Smooth muscle cell (in vitro differentiated cells): ENCODE results near the gene LDLRAD4. TPM values are rescaled to one million over a fixed set of nuclear protein-coding genes. Genes with fewer than 3 reads are reported as not detected.

ENCODE experiments used
- DNase-seq: peaks from one replicate; lab custom pipeline; 2025; ENCODE audit not compliant: unreplicated experiment; lab: John Stamatoyannopoulos, UW
- H2AFZ ChIP-seq: fragments of 200-600 bp; sonication (generic); 2 replicates; pipeline ENCODE4 v1.6.0; 2016; ENCODE audit warnings: antibody characterized with exemption, low read depth, mild to moderate bottlenecking
- H3F3A ChIP-seq: fragments of 200-600 bp; sonication (generic); 2 replicates; pipeline ENCODE4 v1.6.0; 2017; ENCODE audit warnings: antibody characterized with exemption, low read depth
- H3K27ac ChIP-seq: fragments of 200-600 bp; sonication (generic); 2 replicates; pipeline ENCODE4 v1.5.1; 2016; ENCODE audit warnings: low read depth, mild to moderate bottlenecking
- H3K27me3 ChIP-seq: fragments of 200-600 bp; sonication (generic); 2 replicates; pipeline ENCODE4 v1.6.1; 2016; ENCODE audit warnings: low read depth, mild to moderate bottlenecking
- H3K36me3 ChIP-seq: fragments of 200-600 bp; sonication (generic); 2 replicates; pipeline ENCODE4 v1.5.1; 2016; ENCODE audit warnings: low read depth
- H3K4me1 ChIP-seq: fragments of 200-600 bp; sonication (generic); 2 replicates; pipeline ENCODE4 v1.5.1; 2016; ENCODE audit warnings: low read depth
- H3K4me2 ChIP-seq: fragments of 200-600 bp; sonication (generic); 2 replicates; pipeline ENCODE4 v1.6.0; 2016; ENCODE audit warnings: mild to moderate bottlenecking
- H3K4me3 ChIP-seq: fragments of 200-600 bp; sonication (generic); 2 replicates; pipeline ENCODE4 v1.5.1; 2016; ENCODE audit warnings: mild to moderate bottlenecking
- H3K79me2 ChIP-seq: fragments of 200-600 bp; sonication (generic); 2 replicates; pipeline ENCODE4 v1.6.0; 2016; ENCODE audit warnings: low read depth, mild to moderate bottlenecking
- H3K9ac ChIP-seq: fragments of 200-600 bp; sonication (generic); 2 replicates; pipeline ENCODE4 v1.6.0; 2016; ENCODE audit warnings: low read depth
- H3K9me3 ChIP-seq: fragments of 200-600 bp; sonication (generic); replicated peaks from 2 replicates; pipeline ENCODE4 v1.5.1; 2016; ENCODE audit warnings: low read depth
- H4K20me1 ChIP-seq: fragments of 200-600 bp; sonication (generic); 2 replicates; pipeline ENCODE4 v1.6.0; 2016; ENCODE audit warnings: low read depth
- WGBS: methylation state at CpG from one replicate; pipeline ENCODE4 v1.1.7; 2016; ENCODE audit warnings: low lambda C conversion rate; 5-methylcytosine and 5-hydroxymethylcytosine counted together
- polyA plus RNA-seq: library from polyadenylated mRNA; unstranded; fragments of >200 nt; fragmentation: Nextera tagmentation; extraction: Ambion mirVana; gene quantifications from 2 replicates; pipeline ENCODE4 v1.2.1, GENCODE V29; 2016
- total RNA-seq: library from RNA; depleted of rRNA; stranded (reverse); fragments of >200 nt; gene quantifications from 2 replicates; pipeline ENCODE4 v1.2.3, GENCODE V29; 2014
- TF ChIP-seq, protein P1 (sequence below): fragments of 200-600 bp; sonication (generic); IDR thresholded peaks from 2 replicates; pipeline ENCODE4 v1.5.1; 2017; ENCODE audit warnings: borderline replicate concordance, mild to moderate bottlenecking, antibody characterized with exemption; ENCODE audit not compliant: insufficient read depth, poor library complexity, severe bottlenecking

The LDLRAD4 gene
- total and polyA plus RNA-seq, 2 experiments from 2014 or later = 36.2 to 48.3 TPM

DNA sequence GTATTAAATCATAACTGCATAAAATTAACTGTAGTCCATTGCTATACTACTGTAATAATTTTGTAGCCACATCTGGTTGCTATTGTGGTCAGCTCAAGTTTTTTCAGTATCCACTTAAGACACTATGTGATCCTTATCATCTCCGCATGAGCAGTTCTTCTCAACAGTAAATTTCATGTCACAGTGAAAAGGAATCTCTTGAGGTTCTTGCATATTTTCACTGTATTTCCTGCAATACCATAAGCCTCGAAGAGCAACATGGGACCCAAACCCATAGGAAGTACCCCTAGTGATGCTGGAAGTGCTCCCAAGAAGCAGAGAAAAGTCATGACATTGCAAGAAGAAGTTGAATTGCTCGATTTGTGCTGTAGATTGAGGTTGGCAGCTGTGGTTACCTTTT lies 86.7 kb downstream of the LDLRAD4 start:
- WGBS = 87% methylated on average over 3 of the region's 3 CpGs
- no peaks in the 10 kb centered on the region for H3K9me3 ChIP-seq
- H3K4me1 ChIP-seq = peaks cover 12% of the 10 kb centered on the region
- peaks cover 63% of the 10 kb centered on the region for H4K20me1 ChIP-seq
- peaks cover 60% of the 10 kb centered on the region for H3K79me2 ChIP-seq
- no peak overlapping the region for H3K4me2 ChIP-seq
- no peak for DNase-seq
- H3K36me3 ChIP-seq = no peaks in the 10 kb centered on the region
- H3K4me3 ChIP-seq = no peak overlapping the region
- no peaks in the 10 kb centered on the region for H3K27me3 ChIP-seq
- H2AFZ ChIP-seq = no peak overlapping the region
- no peak overlapping the region for H3K27ac ChIP-seq
- TF ChIP-seq, protein P1, sequence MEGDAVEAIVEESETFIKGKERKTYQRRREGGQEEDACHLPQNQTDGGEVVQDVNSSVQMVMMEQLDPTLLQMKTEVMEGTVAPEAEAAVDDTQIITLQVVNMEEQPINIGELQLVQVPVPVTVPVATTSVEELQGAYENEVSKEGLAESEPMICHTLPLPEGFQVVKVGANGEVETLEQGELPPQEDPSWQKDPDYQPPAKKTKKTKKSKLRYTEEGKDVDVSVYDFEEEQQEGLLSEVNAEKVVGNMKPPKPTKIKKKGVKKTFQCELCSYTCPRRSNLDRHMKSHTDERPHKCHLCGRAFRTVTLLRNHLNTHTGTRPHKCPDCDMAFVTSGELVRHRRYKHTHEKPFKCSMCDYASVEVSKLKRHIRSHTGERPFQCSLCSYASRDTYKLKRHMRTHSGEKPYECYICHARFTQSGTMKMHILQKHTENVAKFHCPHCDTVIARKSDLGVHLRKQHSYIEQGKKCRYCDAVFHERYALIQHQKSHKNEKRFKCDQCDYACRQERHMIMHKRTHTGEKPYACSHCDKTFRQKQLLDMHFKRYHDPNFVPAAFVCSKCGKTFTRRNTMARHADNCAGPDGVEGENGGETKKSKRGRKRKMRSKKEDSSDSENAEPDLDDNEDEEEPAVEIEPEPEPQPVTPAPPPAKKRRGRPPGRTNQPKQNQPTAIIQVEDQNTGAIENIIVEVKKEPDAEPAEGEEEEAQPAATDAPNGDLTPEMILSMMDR = no peak
- no peak overlapping the region for H3K9ac ChIP-seq
- H3F3A ChIP-seq = peaks cover 5% of the 10 kb centered on the region

DNA sequence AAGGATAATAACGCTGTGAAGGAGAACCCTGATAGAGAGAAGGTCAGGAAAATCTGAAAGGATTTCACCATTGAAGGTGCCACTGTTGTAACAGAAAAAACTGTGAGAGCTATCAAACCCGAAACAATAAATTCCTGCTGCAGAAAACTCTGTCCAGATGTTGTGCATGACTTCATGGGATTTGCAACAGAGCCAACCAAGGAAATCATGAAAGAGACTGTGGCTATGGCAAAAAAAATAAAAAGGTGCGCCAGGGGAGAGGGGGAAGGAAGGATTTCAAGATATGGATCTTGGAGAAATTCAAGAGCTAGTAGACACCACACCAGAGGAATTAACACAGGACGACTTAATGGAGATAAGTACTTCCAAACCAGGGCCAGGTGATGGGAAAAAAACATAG lies 88.0 kb downstream of the LDLRAD4 start:
- H3K27me3 ChIP-seq = no peaks in the 10 kb centered on the region
- no peak overlapping the region for H3K4me2 ChIP-seq
- no peak overlapping the region for H2AFZ ChIP-seq
- H3K27ac ChIP-seq = no peak overlapping the region
- no peak overlapping the region for H3K4me3 ChIP-seq
- H3K9me3 ChIP-seq = no peaks in the 10 kb centered on the region
- 85% methylated on average over 4 of the region's 4 CpGs for WGBS
- H4K20me1 ChIP-seq = peaks cover 52% of the 10 kb centered on the region
- no peak overlapping the region for H3K9ac ChIP-seq
- no peaks in the 10 kb centered on the region for H3K36me3 ChIP-seq
- H3K4me1 ChIP-seq = peaks cover 11% of the 10 kb centered on the region
- TF ChIP-seq, protein P1 = no peak
- peaks cover 5% of the 10 kb centered on the region for H3F3A ChIP-seq
- no peak for DNase-seq
- H3K79me2 ChIP-seq = peaks cover 54% of the 10 kb centered on the region

DNA sequence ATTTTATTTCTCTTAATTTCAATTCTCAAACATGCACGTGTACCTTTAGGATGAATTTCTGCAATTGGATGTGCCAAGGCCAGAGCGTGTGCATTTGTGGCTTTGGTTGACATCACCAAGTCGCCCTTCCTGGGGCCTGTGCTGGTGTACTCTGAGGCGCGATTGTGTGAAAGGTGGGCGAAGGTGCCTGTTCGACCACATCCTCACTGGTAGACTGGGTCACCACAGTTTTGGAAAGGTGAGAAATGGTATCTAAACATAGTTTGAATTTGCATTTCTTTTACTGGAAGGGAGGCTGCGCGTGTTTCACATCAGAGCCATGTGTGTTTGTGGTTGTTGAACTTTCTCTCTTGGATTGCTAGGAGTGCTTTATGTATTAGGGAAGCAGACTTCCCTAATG lies 89.8 kb downstream of the LDLRAD4 start:
- TF ChIP-seq, protein P1 = no peak
- no peaks in the 10 kb centered on the region for H3K36me3 ChIP-seq
- H2AFZ ChIP-seq = no peak overlapping the region
- WGBS = 88% methylated on average over 9 of the region's 9 CpGs
- H3K4me1 ChIP-seq = no peaks in the 10 kb centered on the region
- no peak for DNase-seq
- H3K79me2 ChIP-seq = peaks cover 58% of the 10 kb centered on the region
- H3K9me3 ChIP-seq = no peaks in the 10 kb centered on the region
- H3K27me3 ChIP-seq = no peaks in the 10 kb centered on the region
- peaks cover 34% of the 10 kb centered on the region for H4K20me1 ChIP-seq
- no peak overlapping the region for H3K4me2 ChIP-seq
- no peak overlapping the region for H3K27ac ChIP-seq
- no peak overlapping the region for H3K9ac ChIP-seq
- H3K4me3 ChIP-seq = no peak overlapping the region
- H3F3A ChIP-seq = peaks cover 2% of the 10 kb centered on the region

DNA sequence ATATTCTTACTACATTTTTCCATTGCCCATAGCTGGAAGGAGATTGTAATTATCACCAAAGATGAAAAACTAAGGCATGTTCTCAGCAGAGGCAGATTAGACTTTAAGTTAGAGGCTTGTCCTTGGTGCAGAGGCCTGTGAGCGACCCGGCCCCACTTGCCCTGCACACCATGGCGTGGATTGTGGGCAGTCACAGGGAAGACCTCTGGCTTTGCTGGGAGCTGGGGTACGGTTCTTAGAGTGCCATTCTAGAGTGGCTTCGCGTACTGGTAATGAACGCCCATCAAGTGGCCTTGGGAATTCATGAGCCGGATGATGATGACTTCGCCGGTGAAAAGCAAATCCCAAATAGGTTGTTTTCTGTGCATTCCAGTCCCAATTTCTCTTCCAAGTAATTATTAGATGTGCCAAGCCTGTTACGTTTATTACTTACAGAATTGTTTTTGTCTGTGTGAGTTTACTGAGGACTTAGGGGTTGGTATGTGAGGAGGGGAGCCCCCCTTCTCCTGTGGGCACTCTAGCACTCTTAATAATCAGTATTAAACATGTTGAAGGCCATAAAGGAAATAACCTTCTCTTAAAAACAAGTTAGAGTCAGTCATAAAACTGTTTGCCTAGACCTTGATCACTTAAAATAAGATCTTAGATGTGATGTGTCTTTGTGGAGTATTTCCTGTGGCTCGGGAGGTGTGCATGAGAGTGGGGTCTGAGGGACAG lies 90.6 kb downstream of the LDLRAD4 start:
- no peak for DNase-seq
- Histone ChIP-seq H3K27ac (no peak overlapping the region), H3K4me3 (no peak overlapping the region), H3K79me2 (peaks cover 58% of the 10 kb centered on the region), H2AFZ (no peak overlapping the region), H4K20me1 (peaks cover 26% of the 10 kb centered on the region), H3K27me3 (no peaks in the 10 kb centered on the region), H3K4me1 (no peaks in the 10 kb centered on the region), H3F3A (no peaks in the 10 kb centered on the region), H3K36me3 (no peaks in the 10 kb centered on the region), H3K9me3 (no peaks in the 10 kb centered on the region), H3K4me2 (no peak overlapping the region), H3K9ac (no peak overlapping the region)
- TF ChIP-seq, protein P1 = no peak
- 95% methylated on average over 12 of the region's 12 CpGs for WGBS
